Stimulated activated effector memory CD8-positive, alpha-beta T cell treated with anti-CD3 and anti-CD28 coated beads, Interleukin-12 subunit alpha, Interleukin-12 subunit beta, amount 100 ng/mL, for 72 hours (primary cell): ENCODE data around the gene ADGB.
"Not testable (repeated sequence)": the region's sequence is repeated elsewhere in the genome, so short reads cannot be mapped to it uniquely, and the experiment has no call there.

Source experiments
- ATAC-seq: fragments of 150-1000 bp; cut with Tn5 transposase; 2 replicates; pipeline ENCODE4 v1.10.0; 2021
- DNase-seq, 2 donors: peaks; one replicate each; pipeline ENCODE4 v3.0.0; 2021 to 2022; ENCODE audit warnings: low spot score in 2 of 2
- H3K27ac Mint-ChIP-seq: one replicate; pipeline ENCODE4 v1.8.0; 2022; ENCODE audit warnings: mild to moderate bottlenecking, mixed read lengths
- H3K36me3 Mint-ChIP-seq: one replicate; pipeline ENCODE4 v1.8.0; 2022; ENCODE audit warnings: mild to moderate bottlenecking, mixed read lengths
- H3K4me1 Mint-ChIP-seq: one replicate; pipeline ENCODE4 v1.8.0; 2022; ENCODE audit warnings: mixed read lengths
- H3K4me3 Mint-ChIP-seq: one replicate; pipeline ENCODE4 v1.8.0; 2022; ENCODE audit warnings: mild to moderate bottlenecking, mixed read lengths
- H3K9me3 Mint-ChIP-seq: one replicate; pipeline ENCODE4 v1.8.0; 2022; ENCODE audit warnings: mixed read lengths

The ADGB gene

DNA sequence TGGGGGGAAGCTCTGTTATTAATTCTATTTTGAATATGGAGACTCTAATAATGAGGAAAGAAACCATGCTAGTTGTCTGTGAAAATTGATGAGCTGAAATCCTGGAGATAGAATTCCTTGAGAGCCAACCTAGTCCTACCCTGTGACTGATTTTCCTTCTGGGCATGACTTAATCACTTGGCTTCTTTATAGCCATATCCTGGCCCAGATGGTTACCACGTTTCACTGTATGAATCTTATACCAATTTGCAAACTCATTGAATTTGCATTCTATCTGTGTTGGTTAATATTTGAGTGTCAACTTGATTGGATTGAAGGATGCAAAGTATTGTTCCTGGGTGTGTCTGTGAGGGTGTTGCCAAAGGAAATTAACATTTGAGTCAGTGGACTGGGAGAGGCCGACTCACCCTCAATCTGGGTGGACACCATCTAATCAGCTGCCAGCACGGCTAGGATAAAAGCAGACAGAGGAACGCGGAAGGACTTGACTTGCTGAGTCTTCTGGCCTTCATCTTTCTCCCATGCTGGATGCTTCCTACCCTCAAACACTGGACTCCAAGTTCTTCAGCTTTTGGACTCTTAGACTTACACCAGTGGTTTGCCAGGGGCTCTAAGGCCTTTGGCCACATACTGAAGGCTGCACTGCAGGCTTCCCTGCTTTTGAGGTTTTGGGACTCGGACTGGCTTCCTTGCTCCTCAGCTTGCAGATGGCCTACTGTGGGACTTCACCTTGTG is 255.9 kb downstream of the ADGB start:
- H3K4me3 Mint-ChIP-seq, H3K9me3 Mint-ChIP-seq, DNase-seq, H3K27ac Mint-ChIP-seq, ATAC-seq: not testable (repeated sequence)
- Mint-ChIP-seq H3K36me3 (peaks cover 13% of the 10 kb centered on the region), H3K4me1 (peaks cover 56% of the 10 kb centered on the region)

DNA sequence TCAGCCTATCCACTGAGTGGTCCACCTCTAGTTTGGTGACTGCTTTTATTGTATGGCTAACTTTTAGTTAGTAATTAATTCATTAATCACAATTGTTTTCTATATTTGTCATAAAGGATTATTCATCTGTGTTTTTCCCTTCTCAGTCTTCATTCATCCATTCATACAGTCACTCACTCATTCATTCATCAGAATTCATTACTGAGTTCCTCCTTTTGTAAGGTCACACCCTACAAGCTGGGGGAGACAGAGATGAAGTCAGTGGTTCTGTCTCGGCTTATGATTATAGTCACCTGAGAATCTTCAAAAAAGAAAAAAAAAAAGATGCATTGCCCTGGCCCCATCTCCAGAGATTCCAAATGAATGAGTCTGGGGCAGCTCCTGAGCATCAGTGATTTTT is 257.1 kb downstream of the ADGB start:
- Mint-ChIP-seq H3K9me3 (peaks cover 7% of the 10 kb centered on the region), H3K4me1 (peaks cover 46% of the 10 kb centered on the region), H3K27ac (peak overlapping the region; percentile 79), H3K36me3 (peaks cover 8% of the 10 kb centered on the region), H3K4me3 (no peak overlapping the region)
- DNase-seq = no peak
- ATAC-seq = peak; percentile 38

DNA sequence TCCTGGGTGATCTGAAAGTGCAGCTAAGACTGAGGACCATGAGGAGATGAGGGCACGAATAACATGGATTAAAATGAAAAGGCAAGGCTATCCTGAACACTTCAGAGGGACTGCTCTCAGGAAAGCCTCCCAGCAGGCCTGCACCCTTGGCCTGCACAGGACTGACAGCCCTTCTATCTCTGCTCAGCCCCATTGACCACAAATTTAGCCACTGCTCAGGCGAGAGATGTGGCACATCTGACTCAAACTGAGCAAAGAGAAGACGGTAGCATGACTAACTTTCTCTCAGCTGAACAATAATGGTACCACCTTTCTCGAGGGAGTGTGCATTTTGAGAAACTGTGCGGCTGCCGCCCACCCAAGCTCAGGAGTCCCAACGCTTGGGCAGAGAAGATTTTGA is 257.5 kb downstream of the ADGB start:
- DNase-seq (peak; percentile 12 to 75), ATAC-seq (peak; percentile 79)
- Mint-ChIP-seq H3K4me3 (peak overlapping the region; percentile 15), H3K36me3 (peaks cover 8% of the 10 kb centered on the region), H3K4me1 (peaks cover 42% of the 10 kb centered on the region), H3K9me3 (peaks cover 7% of the 10 kb centered on the region), H3K27ac (peak overlapping the region; percentile 79)

DNA sequence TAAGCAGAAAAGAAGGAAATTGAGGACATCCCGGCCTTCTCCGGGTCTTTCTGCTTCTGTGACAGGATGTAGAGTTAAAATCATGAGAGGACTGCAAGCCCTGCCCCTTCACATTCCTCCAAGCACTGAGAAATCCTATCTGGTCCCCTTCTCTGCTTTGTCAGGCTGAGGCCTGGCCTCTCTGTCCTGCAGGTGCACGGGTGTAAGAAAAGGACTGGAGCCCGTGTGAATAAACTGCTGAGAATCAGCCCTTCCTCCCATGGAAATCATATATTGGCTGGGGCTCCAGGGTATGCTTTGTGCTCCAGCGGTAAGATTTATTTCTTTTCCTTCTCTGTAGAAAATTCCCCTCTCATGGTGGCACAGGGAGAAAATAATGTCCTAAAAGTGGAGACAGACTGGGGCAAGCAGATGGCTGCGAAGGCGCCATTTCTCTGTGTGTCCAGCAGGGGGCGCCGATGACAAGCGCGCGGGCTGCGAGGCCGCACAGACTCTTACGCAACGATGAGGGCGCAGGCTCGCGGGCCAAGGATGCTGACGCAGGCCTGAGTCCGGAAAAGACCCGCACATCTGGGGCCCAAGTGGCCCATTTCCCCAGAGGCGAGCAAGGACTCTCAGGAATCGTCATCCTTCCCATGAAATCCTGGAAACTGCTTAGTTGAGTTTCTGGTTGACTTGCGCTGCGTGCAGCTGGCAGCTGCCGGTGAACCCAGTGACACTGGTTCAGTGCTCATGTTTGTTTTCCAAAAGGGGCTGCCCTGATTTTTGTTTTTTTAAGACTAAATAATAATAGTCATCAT is 258.6 kb downstream of the ADGB start:
- peak; percentile 72 to 84 for DNase-seq
- ATAC-seq = peak; percentile 73
- Mint-ChIP-seq H3K4me3 (peak overlapping the region; percentile 38), H3K9me3 (peaks cover 4% of the 10 kb centered on the region), H3K4me1 (peaks cover 32% of the 10 kb centered on the region), H3K27ac (peak overlapping the region; percentile 43), H3K36me3 (peaks cover 8% of the 10 kb centered on the region)

DNA sequence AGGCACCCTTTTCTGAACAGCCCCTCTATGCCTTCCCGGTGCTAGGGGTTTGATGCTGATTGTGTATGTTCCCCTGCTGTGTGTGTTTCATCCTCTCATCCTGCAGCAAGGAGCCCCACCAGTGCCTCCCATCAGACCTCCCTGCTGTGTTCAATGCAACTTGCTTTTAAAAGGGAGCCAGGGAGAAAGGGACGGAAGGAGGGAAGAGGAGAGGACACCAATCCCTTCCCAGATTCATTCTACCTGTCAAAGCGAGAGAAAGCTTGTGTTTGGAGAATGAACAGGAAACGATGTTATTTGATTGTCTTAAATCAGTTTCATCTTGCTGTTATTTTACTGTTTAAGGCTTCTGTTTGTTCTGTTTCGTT is 259.2 kb downstream of the ADGB start:
- Mint-ChIP-seq H3K4me3 (peak overlapping the region; percentile 38), H3K27ac (peak overlapping the region; percentile 43)
- ATAC-seq = no peak

DNA sequence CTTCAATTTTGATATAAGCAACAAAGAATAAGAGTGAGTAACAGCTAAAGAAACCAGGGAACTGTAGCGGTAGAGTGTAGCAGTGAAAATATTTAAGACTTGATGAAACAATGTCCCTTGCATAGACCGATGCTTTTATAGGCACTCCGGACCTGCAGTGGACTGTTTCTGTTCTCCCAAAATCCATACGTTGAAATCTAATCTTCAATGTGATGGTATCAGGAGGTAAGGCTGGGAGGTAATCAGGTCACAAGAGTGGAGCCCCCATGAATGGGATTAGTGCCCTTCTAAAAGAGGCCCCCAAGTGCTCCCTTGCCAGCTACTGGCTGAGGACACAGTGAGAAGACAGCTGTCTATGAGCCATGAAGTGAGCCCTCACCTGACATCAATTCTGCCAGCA is 260.4 kb downstream of the ADGB start:
- Mint-ChIP-seq H3K4me3 (no peak overlapping the region), H3K36me3 (peaks cover 8% of the 10 kb centered on the region), H3K9me3 (no peaks in the 10 kb centered on the region), H3K4me1 (peaks cover 25% of the 10 kb centered on the region), H3K27ac (no peak overlapping the region)
- DNase-seq = no peak
- ATAC-seq = no peak

More for the DNA sequence above, 259.2 kb downstream of the ADGB start:
- H3K4me1 Mint-ChIP-seq = peaks cover 26% of the 10 kb centered on the region
- peaks cover 8% of the 10 kb centered on the region for H3K36me3 Mint-ChIP-seq
- no peaks in the 10 kb centered on the region for H3K9me3 Mint-ChIP-seq
- DNase-seq = no peak

DNA sequence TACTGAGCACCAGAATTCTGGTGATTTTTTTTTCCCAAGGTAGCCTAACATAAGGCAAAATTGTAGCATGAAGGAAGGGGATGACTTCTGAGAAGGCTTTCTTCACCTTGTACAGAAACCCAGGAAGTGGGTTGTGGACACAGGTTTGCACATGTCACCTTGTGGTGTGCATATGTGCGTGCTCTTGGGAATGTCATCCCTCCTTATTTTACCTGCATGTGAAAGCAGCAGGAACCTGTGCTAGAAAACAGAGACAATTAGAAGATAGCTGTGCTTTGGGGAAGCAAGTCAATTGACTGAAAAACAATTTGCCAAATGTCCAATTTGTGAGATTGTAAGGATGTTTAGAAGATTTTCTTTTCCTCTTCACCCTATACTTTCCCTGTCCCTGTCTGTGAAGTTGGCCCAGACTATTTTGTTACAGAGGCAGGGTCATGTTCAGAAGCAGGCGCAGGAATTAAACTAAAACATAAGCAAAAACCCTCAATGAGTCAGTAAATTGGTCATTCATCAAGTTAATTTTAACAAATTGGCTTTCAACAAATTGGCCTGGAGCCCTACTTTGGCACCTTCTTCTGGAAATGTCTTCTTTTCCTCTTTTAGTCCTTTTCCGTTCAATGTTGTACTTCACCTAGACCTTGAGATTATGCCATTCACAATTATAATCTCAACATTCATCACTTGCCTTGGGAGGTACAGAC is 261.2 kb downstream of the ADGB start:
- H3K9me3 Mint-ChIP-seq = no peaks in the 10 kb centered on the region
- no peak overlapping the region for H3K27ac Mint-ChIP-seq
- H3K36me3 Mint-ChIP-seq = peaks cover 8% of the 10 kb centered on the region
- no peak overlapping the region for H3K4me3 Mint-ChIP-seq
- DNase-seq = no peak
- H3K4me1 Mint-ChIP-seq = peaks cover 25% of the 10 kb centered on the region
- ATAC-seq = no peak

DNA sequence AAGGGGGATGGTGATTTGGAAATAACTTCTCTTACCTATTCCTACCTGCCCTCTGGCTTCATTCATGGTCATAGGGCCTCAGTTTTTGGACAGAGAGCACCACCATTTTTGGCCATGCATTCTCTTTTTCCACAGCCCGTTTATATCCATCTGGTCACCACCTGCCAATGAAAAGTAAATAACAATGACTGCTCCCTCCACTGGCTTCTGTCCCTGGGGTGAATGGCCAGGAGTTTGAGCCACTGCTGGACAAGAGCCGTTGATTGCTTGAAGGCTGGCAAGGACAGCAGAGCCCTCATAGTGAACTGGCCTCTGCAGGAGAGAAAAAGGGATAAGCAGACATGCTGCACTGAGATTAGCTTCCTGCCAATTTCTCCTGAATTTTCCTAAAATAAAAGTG is 261.8 kb downstream of the ADGB start:
- H3K4me1 Mint-ChIP-seq = peaks cover 23% of the 10 kb centered on the region
- no peaks in the 10 kb centered on the region for H3K9me3 Mint-ChIP-seq
- ATAC-seq = no peak
- peaks cover 8% of the 10 kb centered on the region for H3K36me3 Mint-ChIP-seq
- no peak overlapping the region for H3K27ac Mint-ChIP-seq
- no peak overlapping the region for H3K4me3 Mint-ChIP-seq
- no peak for DNase-seq

DNA sequence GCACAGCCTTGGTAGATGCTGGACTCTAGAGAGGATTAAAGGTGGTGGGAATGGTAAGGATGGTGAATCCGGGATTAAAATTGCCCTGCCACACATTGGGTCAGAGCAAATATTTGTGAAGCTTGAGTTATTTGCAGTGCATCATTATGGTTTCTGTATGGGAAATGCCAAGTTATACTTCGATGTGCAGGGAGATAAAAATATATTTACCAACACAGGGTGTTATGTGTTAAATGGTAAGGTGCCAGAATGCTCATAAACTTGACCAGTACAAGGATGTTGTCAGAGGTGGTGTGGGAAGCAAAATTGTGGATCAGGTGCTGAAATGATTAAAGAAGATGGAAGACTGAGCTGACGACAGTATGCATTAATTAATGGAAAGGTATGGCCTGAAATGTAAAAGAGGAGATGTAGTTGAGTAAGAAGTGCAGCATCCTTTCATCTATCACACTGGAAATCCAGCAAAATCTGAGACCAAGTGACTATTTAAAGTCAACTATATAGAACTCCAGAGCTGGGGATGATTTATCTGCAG is 262.3 kb downstream of the ADGB start:
- Mint-ChIP-seq H3K4me3 (no peak overlapping the region), H3K4me1 (peaks cover 18% of the 10 kb centered on the region), H3K27ac (no peak overlapping the region), H3K36me3 (peaks cover 6% of the 10 kb centered on the region), H3K9me3 (no peaks in the 10 kb centered on the region)
- DNase-seq (no peak), ATAC-seq (no peak)

DNA sequence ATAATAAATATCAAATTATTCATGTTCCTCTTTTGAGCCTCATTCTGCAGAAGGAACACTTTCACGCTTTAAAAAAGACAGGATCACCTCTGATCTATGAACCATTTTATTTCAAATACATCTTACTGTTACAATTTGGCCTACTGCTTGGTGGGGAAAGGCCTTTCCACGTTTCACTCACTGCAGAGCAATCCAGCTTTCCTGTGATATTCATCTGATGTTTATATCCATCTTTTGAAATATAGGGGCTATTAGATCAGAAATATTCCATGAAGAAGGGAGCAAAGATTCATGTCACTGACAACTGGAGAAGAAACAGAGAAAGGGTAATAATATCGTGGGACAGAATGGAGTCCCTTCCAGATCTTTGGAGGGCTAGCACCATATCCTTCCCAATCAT is 262.9 kb downstream of the ADGB start:
- no peak overlapping the region for H3K4me3 Mint-ChIP-seq
- no peaks in the 10 kb centered on the region for H3K9me3 Mint-ChIP-seq
- no peaks in the 10 kb centered on the region for H3K36me3 Mint-ChIP-seq
- ATAC-seq (no peak), DNase-seq (no peak)
- H3K4me1 Mint-ChIP-seq = peaks cover 11% of the 10 kb centered on the region
- H3K27ac Mint-ChIP-seq = no peak overlapping the region

DNA sequence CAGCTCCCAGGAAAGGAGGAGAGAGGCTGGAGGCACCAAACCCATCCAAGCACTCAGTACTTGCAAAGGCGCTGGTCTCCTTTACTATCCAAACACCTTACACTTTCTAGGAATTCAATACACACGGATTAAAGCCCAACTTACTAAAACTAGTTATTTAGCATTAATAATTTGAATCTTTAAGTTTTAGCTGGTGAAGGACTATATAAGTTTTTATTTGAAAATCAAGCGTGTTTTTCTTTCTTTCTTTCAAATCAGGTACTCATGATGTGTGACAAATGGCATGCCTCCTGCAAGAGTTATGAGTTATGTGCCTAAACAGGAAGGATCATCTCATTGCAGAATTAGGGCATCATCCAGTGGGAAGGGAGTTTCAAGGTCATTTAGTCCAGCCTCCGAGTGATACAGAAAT is 263.7 kb downstream of the ADGB start:
- ATAC-seq (no peak), DNase-seq (no peak)
- no peak overlapping the region for H3K4me3 Mint-ChIP-seq
- H3K4me1 Mint-ChIP-seq = peaks cover 7% of the 10 kb centered on the region
- H3K36me3 Mint-ChIP-seq = no peaks in the 10 kb centered on the region
- H3K27ac Mint-ChIP-seq = no peak overlapping the region
- no peaks in the 10 kb centered on the region for H3K9me3 Mint-ChIP-seq

DNA sequence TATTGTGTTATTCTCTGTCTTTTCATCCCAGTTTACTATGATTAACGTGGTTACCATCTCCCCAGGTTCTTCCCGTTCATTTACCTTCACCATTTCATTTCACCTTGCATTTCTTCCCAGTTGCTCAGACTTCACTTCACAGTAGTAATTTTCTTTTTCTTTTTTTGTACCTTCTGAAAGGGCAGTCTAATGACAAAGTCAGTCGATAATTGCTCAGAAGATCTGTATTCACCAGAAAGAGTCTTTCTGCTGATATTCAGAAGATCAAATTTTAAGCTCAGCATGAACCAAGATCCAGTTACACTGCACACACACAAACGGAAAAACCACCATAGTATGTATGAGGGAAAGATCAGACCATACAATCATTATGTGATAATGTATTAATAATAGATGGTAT is 265.5 kb downstream of the ADGB start:
- H3K4me1 Mint-ChIP-seq = no peaks in the 10 kb centered on the region
- H3K36me3 Mint-ChIP-seq = no peaks in the 10 kb centered on the region
- no peaks in the 10 kb centered on the region for H3K9me3 Mint-ChIP-seq
- no peak for ATAC-seq
- H3K4me3 Mint-ChIP-seq = no peak overlapping the region
- no peak for DNase-seq
- H3K27ac Mint-ChIP-seq = no peak overlapping the region

DNA sequence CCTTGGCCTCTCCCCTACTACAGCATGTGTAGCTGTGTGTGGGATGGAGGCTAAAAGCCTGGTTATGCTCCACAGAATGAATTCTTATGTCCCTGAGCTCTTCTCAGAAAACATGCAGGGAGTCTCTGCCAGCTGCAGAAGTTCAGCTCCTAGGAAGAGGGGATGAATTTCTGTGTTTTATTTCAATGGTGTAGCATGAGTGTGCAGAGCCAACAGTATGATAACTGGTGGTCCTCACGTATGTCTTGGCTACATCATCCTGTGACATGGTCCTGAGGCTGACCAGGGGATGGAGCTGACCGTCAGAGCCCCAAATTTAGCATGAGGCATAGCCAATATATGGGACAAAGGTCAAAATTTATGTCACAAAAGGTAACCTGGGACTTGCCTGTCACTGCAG is 266.1 kb downstream of the ADGB start:
- no peak overlapping the region for H3K27ac Mint-ChIP-seq

More for the DNA sequence above, 266.1 kb downstream of the ADGB start:
- no peak overlapping the region for H3K4me3 Mint-ChIP-seq
- no peaks in the 10 kb centered on the region for H3K4me1 Mint-ChIP-seq
- DNase-seq (no peak), ATAC-seq (no peak)
- no peaks in the 10 kb centered on the region for H3K9me3 Mint-ChIP-seq
- no peaks in the 10 kb centered on the region for H3K36me3 Mint-ChIP-seq
